PC-9 (cell line): ENCODE measurements around the gene PLOD2. TPM values are rescaled to one million over a fixed set of nuclear protein-coding genes. Genes with fewer than 3 reads are reported as not detected.

Experiments
- BruUV-seq: library from RNA; stranded (reverse); fragments of 400-500 nt; replicated peaks from 2 replicates; lab custom pipeline; 2021; lab: Mats Ljungman, UMichigan
- CTCF ChIA-PET: fragments of 300-600 bp; sonication (Branson Sonifier 250); formaldehyde crosslinking; loops from one replicate; lab custom pipeline; 2022; ENCODE audit warnings: antibody characterized with exemption; lab: Charles Lee
- POLR2A ChIA-PET: fragments of 300-600 bp; sonication (Branson Sonifier 250); formaldehyde crosslinking; loops from one replicate; lab custom pipeline; 2022; ENCODE audit warnings: antibody characterized with exemption; ENCODE audit not compliant: unreplicated experiment; lab: Charles Lee
- DNase-seq, 2 experiments: peaks; one replicate each; pipeline versions ENCODE4 v3.0.0 to v3.0.0-alpha.2; 2015 to 2022; ENCODE audit warnings: mixed read lengths in 1 of 2
- H2AFZ ChIP-seq: fragments of 200-600 bp; sonication (generic); 2 replicates; pipeline ENCODE4 v1.8.1; 2017; ENCODE audit warnings: antibody characterized with exemption
- H3F3A ChIP-seq: fragments of 200-600 bp; sonication (generic); 2 replicates; pipeline ENCODE4 v1.8.1; 2017; ENCODE audit warnings: antibody characterized with exemption, mild to moderate bottlenecking, low read depth; ENCODE audit not compliant: insufficient read depth
- H3K27ac ChIP-seq: fragments of 200-600 bp; sonication (generic); 2 replicates; pipeline ENCODE4 v1.6.1; 2016; ENCODE audit warnings: mixed run types
- H3K27me3 ChIP-seq: fragments of 200-600 bp; sonication (generic); 2 replicates; pipeline ENCODE4 v1.6.1; 2016; ENCODE audit warnings: low read depth, mixed run types; ENCODE audit not compliant: insufficient read depth
- H3K36me3 ChIP-seq: fragments of 200-600 bp; sonication (generic); 2 replicates; pipeline ENCODE4 v1.6.1; 2016; ENCODE audit warnings: low read depth, mixed run types
- H3K4me1 ChIP-seq: fragments of 200-600 bp; sonication (generic); replicated peaks from 2 replicates; pipeline ENCODE4 v1.6.1; 2016; ENCODE audit warnings: mixed run types; ENCODE audit not compliant: insufficient read depth
- H3K4me2 ChIP-seq: fragments of 200-600 bp; sonication (generic); 2 replicates; pipeline ENCODE4 v1.6.1; 2017; ENCODE audit warnings: mixed run types
- H3K4me3 ChIP-seq: fragments of 200-600 bp; sonication (generic); 2 replicates; pipeline ENCODE4 v1.6.1; 2016; ENCODE audit warnings: mixed run types
- H3K79me2 ChIP-seq: fragments of 200-600 bp; sonication (generic); 2 replicates; pipeline ENCODE4 v1.6.1; 2017; ENCODE audit warnings: low read depth, mixed run types
- H3K9me2 ChIP-seq: fragments of 200-600 bp; sonication (generic); 2 replicates; pipeline ENCODE4 v1.8.1; 2017; ENCODE audit warnings: mild to moderate bottlenecking; ENCODE audit not compliant: insufficient read depth
- H3K9me3 ChIP-seq: fragments of 200-600 bp; sonication (generic); 2 replicates; pipeline ENCODE4 v1.8.1; 2016; ENCODE audit warnings: low read depth; ENCODE audit not compliant: insufficient read depth
- H4K20me1 ChIP-seq: fragments of 200-600 bp; sonication (generic); 2 replicates; pipeline ENCODE4 v1.8.1; 2017; ENCODE audit not compliant: insufficient read depth
- CTCF ChIP-seq: fragments of 200-600 bp; sonication (generic); conservative IDR thresholded peaks from 2 replicates; pipeline ENCODE4 v1.6.1; 2017; ENCODE audit warnings: mixed run types, antibody characterized with exemption, mild to moderate bottlenecking, moderate library complexity
- EZH2 ChIP-seq: fragments of 200-600 bp; sonication (generic); IDR thresholded peaks from 2 replicates; pipeline ENCODE4 v1.8.0; 2017; ENCODE audit warnings: antibody characterized with exemption, low read depth
- intact Hi-C: fragments of 100-400 bp; cut with micrococcal nuclease; formaldehyde crosslinking; loops from one replicate; pipeline ENCODE4 v1.10.0; 2022; ENCODE audit not compliant: unreplicated experiment
- total RNA-seq: library from RNA; stranded (reverse); gene quantifications from 2 replicates; pipeline ENCODE4 v1.2.3, GENCODE V29; 2021

The PLOD2 gene
- total RNA-seq, 1 experiment from 2014 or later = 30.3 TPM

GRCh38 chr3:146093896-146094295 lies 67.1 kb downstream of the PLOD2 start:
- ChIA-PET CTCF (no interaction called here), POLR2A (no interaction called here)
- intact Hi-C loops = no loop called here
- no peaks in the 10 kb centered on the region for H4K20me1 ChIP-seq
- H3K4me1 ChIP-seq = no peaks in the 10 kb centered on the region
- no peaks in the 10 kb centered on the region for H3K79me2 ChIP-seq
- H3K9me3 ChIP-seq = no peaks in the 10 kb centered on the region
- H3K27me3 ChIP-seq = no peaks in the 10 kb centered on the region
- H2AFZ ChIP-seq = no peak overlapping the region
- no peak overlapping the region for H3K4me3 ChIP-seq
- H3K36me3 ChIP-seq = no peaks in the 10 kb centered on the region
- DNase-seq = no peak
- no peak overlapping the region for H3K4me2 ChIP-seq
- H3F3A ChIP-seq = no peaks in the 10 kb centered on the region
- TF ChIP-seq CTCF (no peak), EZH2 (no peak)
- H3K9me2 ChIP-seq = no peaks in the 10 kb centered on the region
- H3K27ac ChIP-seq = no peak overlapping the region
- BruUV-seq = no TSS peak

- Histone ChIP-seq H3K9me2 (no peaks in the 10 kb centered on the region; the same call in 1 of the 2 replicates), H3K4me1 (no peaks in the 10 kb centered on the region), H3K36me3 (no peaks in the 10 kb centered on the region), H3K27ac (no peak overlapping the region), H2AFZ (no peak overlapping the region), H3K79me2 (no peaks in the 10 kb centered on the region), H3K9me3 (no peaks in the 10 kb centered on the region), H3K27me3 (no peaks in the 10 kb centered on the region), H3K4me2 (no peak overlapping the region), H4K20me1 (no peaks in the 10 kb centered on the region), H3F3A (no peaks in the 10 kb centered on the region), H3K4me3 (no peak overlapping the region)
- intact Hi-C loops = no loop called here
- no peak for DNase-seq
- no peak for TF ChIP-seq EZH2
- no peak for TF ChIP-seq CTCF
- BruUV-seq = no TSS peak
- ChIA-PET CTCF (interaction anchor here (0.6 kb wide), 2 partner anchors 95 to 298 kb away, joined by 3 read pairs; no protein-coding TSS in a partner anchor), POLR2A (interaction anchor here (0.6 kb wide), 1 partner anchor 1716 kb away, joined by 7 read pairs; no protein-coding TSS in a partner anchor)
Measured at GRCh38 chr3:146092230-146092629, 68.8 kb downstream of the PLOD2 start.

GRCh38 chr3:146091397-146091796 lies 69.6 kb downstream of the PLOD2 start:
- intact Hi-C loops = no loop called here

More at GRCh38 chr3:146091397-146091796, 69.6 kb downstream of the PLOD2 start:
- Histone ChIP-seq H2AFZ (no peak overlapping the region), H3F3A (no peaks in the 10 kb centered on the region), H3K9me3 (no peaks in the 10 kb centered on the region), H3K79me2 (no peaks in the 10 kb centered on the region), H3K9me2 (no peaks in the 10 kb centered on the region; the same call in 1 of the 2 replicates), H3K36me3 (no peaks in the 10 kb centered on the region), H3K27me3 (no peaks in the 10 kb centered on the region), H3K4me3 (no peak overlapping the region), H3K4me1 (no peaks in the 10 kb centered on the region), H3K27ac (no peak overlapping the region), H3K4me2 (no peak overlapping the region), H4K20me1 (no peaks in the 10 kb centered on the region)
- no peak for DNase-seq
- no peak for TF ChIP-seq CTCF
- no peak for TF ChIP-seq EZH2
- POLR2A ChIA-PET = interaction anchor here (0.5 kb wide), 1 partner anchor 8 kb away, joined by 12 read pairs; no protein-coding TSS in a partner anchor
- BruUV-seq = no TSS peak
- CTCF ChIA-PET = no interaction called here
